ENCODE data around the gene SNX11. TPM values are rescaled to one million over a fixed set of nuclear protein-coding genes. Genes with fewer than 3 reads are reported as not detected.
"Not testable (repeated sequence)": the region's sequence is repeated elsewhere in the genome, so short reads cannot be mapped to it uniquely, and the experiment has no call there.

Gene SNX11, protein sequence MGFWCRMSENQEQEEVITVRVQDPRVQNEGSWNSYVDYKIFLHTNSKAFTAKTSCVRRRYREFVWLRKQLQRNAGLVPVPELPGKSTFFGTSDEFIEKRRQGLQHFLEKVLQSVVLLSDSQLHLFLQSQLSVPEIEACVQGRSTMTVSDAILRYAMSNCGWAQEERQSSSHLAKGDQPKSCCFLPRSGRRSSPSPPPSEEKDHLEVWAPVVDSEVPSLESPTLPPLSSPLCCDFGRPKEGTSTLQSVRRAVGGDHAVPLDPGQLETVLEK
- 10 to 100 TPM; 13.3 to 21.8 (median 14.9) TPM for total RNA-seq

DNA sequence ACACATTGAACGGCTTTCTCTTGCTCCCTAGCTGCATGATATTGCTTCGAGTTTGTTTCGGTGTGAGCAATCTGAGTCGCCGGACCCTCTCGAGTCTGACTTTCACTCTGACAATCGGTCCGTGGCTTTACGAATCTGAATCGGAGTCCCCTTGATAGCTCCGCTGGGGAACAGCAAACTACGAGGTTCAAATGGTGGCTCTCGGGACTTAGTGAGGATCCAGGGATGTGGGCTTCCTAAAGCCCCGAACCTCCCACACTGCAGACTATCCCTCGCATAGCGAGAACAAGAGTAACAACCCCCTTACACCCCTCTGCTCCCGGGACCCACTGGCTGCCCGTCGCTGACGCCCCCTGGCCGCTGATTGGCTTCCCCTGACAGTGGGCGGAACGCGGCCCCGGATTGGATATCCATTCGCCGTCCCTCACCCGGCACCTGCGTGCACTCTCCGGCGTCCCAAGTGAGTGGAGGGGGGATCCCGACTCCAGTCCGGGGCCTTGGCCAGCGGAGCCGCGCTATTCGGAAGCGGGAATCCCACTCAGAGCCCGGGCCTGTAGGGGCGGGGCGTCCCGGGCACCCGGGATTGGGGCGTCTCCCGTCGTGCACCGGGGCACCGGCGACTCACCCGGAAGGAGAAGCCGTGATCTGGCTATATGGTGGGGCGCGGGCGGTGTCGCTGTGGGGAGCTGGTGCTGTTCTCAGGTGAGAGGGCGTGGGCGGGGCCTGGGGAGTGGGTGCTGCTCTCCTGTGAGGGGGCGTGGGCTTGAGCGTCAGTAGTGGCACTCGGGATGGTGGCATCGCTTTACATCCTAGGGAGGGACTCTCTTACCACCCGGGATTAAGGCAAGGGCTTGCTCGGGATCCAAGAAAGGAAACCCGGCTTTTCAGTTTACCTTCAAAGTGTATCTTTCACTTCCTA is at the start of gene SNX11:
TSS of gene SNX11 (plus strand) at position 630 of the 919 bp plus-strand sequence. CDS start 4,278 bp downstream, outside the sequence.
- Histone ChIP-seq H3K4me3 (peak within 1 kb of the TSS; percentile 62 to 89 (median 70)), H3K27ac (peak within 1 kb of the TSS; percentile 84 to 90), H3K4me1 (replicated peaks in 1 of 2) (peaks cover 0 to 13% of the 10 kb centered on the region in 2 donors)
- in situ Hi-C loops (cut with MboI; ENCODE audit: low pct_unique_long_range_greater_than_20kb in 2 of 9, low sequenced_read_pairs in 9 of 9, unreplicated experiment in 9 of 9) = no loop called here
- peak; percentile 96 to 98 (median 97) for ATAC-seq (replicated peaks in 6 of 8)
- WGBS, 10 experiments = 0 to 6% (median 0%) methylated on average over 3 to 11 of the region's 64 CpGs; no CpG with 5 or more reads in 4 of the 10 experiments

DNA sequence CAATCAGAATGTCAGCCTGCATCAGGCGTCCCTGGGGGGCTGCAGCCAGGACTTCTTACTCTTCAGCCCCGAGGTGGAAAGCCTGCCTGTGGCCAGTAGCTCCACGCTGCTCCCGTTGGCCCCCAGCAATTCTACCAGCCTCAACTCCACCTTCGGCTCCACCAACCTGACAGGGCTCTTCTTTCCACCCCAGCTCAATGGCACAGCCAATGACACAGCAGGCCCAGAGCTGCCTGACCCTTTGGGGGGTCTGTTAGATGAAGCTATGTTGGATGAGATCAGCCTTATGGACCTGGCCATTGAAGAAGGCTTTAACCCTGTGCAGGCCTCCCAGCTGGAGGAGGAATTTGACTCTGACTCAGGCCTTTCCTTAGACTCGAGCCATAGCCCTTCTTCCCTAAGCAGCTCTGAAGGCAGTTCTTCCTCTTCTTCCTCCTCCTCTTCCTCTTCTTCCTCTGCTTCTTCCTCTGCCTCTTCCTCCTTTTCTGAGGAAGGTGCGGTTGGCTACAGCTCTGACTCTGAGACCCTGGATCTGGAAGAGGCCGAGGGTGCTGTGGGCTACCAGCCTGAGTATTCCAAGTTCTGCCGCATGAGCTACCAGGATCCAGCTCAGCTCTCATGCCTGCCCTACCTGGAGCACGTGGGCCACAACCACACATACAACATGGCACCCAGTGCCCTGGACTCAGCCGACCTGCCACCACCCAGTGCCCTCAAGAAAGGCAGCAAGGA is 49.0 kb upstream of the SNX11 start:
- no peak overlapping the region for H3K27ac ChIP-seq
- H3K4me3 ChIP-seq = no peak overlapping the region
- no peak for ATAC-seq (replicated peaks in 6 of 8)
- H3K4me1 ChIP-seq (replicated peaks in 1 of 2) = peaks cover 23 to 45% of the 10 kb centered on the region in 2 donors
- in situ Hi-C loops (cut with MboI; ENCODE audit: low pct_unique_long_range_greater_than_20kb in 2 of 9, low sequenced_read_pairs in 9 of 9, unreplicated experiment in 9 of 9) = no loop called here
- WGBS, 10 experiments = 52 to 100% (median 93%) methylated on average over 2 to 8 of the region's 11 CpGs; no CpG with 5 or more reads in 3 of the 10 experiments

DNA sequence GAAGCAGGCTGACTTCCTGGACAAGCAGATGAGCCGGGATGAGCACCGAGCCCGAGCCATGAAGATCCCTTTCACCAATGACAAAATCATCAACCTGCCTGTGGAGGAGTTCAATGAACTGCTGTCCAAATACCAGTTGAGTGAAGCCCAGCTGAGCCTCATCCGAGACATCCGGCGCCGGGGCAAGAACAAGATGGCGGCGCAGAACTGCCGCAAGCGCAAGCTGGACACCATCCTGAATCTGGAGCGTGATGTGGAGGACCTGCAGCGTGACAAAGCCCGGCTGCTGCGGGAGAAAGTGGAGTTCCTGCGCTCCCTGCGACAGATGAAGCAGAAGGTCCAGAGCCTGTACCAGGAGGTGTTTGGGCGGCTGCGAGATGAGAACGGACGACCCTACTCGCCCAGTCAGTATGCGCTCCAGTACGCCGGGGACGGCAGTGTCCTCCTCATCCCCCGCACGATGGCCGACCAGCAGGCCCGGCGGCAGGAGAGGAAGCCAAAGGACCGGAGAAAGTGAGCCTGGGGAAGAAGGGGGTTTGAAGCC is 48.4 kb upstream of the SNX11 start:
- H3K4me3 ChIP-seq = no peak overlapping the region
- no peak for ATAC-seq (replicated peaks in 6 of 8)
- peaks cover 17 to 40% of the 10 kb centered on the region in 2 donors for H3K4me1 ChIP-seq (replicated peaks in 1 of 2)
- 91 to 100% (median 95%) methylated on average over 2 to 22 of the region's 32 CpGs; no CpG with 5 or more reads in 2 of the 10 experiments for WGBS, 10 experiments
- in situ Hi-C loops (cut with MboI; ENCODE audit: low pct_unique_long_range_greater_than_20kb in 2 of 9, low sequenced_read_pairs in 9 of 9, unreplicated experiment in 9 of 9) = no loop called here
- H3K27ac ChIP-seq = no peak overlapping the region

DNA sequence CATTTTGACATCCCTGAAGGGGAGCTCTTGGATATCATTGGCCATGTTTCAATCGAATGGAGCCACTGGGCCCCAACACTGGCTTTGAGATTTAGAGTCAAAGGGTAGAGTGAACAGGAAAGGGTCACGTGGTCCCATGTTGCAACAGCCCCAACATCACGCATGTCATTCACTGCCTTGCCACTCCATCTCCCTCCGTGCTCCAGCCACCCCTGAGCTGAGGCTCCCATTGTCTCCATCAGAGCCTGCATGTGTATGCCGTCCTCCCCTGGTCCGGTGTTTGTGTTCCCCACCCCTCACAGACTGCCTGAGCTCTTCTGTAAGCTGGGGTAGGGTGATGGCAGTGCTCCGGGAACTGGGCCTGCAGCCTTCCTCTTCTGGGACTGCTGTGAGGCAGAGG is 47.3 kb upstream of the SNX11 start:
- Histone ChIP-seq H3K4me1 (replicated peaks in 1 of 2) (peaks cover 17 to 38% of the 10 kb centered on the region in 2 donors), H3K4me3 (no peak overlapping the region), H3K27ac (no peak overlapping the region)
- in situ Hi-C loops (cut with MboI; ENCODE audit: low pct_unique_long_range_greater_than_20kb in 2 of 9, low sequenced_read_pairs in 9 of 9, unreplicated experiment in 9 of 9) = no loop called here
- WGBS, 10 experiments = 62 to 100% (median 98%) methylated on average over 1 to 4 of the region's 7 CpGs; no CpG with 5 or more reads in 4 of the 10 experiments
- peak in 1 of 8 experiments; percentile 12 for ATAC-seq (replicated peaks in 6 of 8)

DNA sequence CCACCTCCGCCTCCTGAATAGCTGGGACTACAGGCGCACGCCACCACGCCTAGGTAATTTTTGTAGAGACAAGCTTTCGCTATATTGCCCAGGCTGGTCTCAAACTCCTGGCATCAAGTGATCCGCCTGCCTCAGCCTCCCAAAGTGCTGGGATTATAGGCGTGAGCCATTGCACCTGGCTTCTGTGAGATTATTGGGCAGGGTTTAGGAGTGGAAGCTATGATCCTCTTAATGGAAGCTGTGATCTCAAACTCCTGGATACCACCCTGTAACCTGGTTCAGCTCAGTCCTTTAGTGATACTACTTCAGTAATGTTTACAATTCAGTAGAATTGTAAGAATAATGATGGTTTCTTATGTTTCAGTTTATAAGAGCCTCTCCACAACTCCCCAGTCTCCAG is 45.3 kb upstream of the SNX11 start:
- no peak for ATAC-seq (replicated peaks in 6 of 8)
- in situ Hi-C loops (cut with MboI; ENCODE audit: low pct_unique_long_range_greater_than_20kb in 2 of 9, low sequenced_read_pairs in 9 of 9, unreplicated experiment in 9 of 9) = no loop called here
- no peak overlapping the region for H3K4me3 ChIP-seq
- peaks cover 2 to 20% of the 10 kb centered on the region in 2 donors for H3K4me1 ChIP-seq (replicated peaks in 1 of 2)
- H3K27ac ChIP-seq = no peak overlapping the region
- 93 to 100% (median 100%) methylated on average over 1 to 3 of the region's 7 CpGs; no CpG with 5 or more reads in 4 of the 10 experiments for WGBS, 10 experiments

DNA sequence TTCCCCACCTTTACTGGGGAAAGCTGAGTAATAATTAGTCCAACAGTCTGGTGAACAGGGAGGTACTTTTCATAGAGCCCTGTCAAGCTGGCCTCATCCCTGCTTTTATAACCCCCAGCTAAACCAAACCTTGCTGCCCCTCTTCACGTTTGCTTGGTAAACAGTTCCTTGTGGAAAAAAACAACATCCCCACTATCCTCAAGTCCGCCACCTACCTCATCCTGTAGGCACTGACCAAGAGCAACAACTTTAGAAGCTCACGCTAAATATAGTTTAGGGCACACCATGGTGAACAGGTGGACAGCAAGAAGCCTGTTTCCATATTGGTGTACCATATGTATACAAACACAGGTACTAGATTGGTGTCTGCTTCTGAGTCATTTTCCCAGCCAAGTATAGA is 42.9 kb upstream of the SNX11 start:
- 50 to 100% (median 89%) methylated on average over 1 to 3 of the region's 3 CpGs; no CpG with 5 or more reads in 3 of the 10 experiments for WGBS, 10 experiments
- no peak overlapping the region for H3K27ac ChIP-seq

DNA sequence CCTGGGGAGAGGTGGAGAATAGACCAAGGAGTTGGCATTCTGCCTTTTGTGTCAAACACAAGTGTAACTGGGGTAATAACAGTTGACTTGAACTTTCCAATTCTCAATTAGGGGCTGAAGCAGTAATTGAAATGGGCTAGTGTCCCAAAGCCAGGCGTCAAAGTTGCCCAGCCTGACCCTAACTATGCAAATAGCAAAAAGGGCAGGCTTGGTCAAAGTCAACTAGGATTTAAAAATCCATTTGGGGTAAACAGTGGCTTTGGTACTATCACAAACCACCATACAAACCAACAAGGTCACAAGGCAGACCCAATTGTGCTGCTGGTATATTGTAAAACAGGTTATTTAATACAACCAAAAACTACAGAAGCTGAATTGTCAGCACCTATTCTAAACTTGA is 41.4 kb upstream of the SNX11 start:
- Histone ChIP-seq H3K27ac (no peak overlapping the region), H3K4me1 (replicated peaks in 1 of 2) (no peaks in the 10 kb centered on the region), H3K4me3 (no peak overlapping the region)
- WGBS, 10 experiments = 40 to 100% (median 75%) methylated on average over 1 of the region's 1 CpG; no CpG with 5 or more reads in 4 of the 10 experiments
- in situ Hi-C loops (cut with MboI; ENCODE audit: low pct_unique_long_range_greater_than_20kb in 2 of 9, low sequenced_read_pairs in 9 of 9, unreplicated experiment in 9 of 9) = no loop called here
- ATAC-seq (replicated peaks in 6 of 8) = no peak

More for the DNA sequence above, 42.9 kb upstream of the SNX11 start:
- in situ Hi-C loops (cut with MboI; ENCODE audit: low pct_unique_long_range_greater_than_20kb in 2 of 9, low sequenced_read_pairs in 9 of 9, unreplicated experiment in 9 of 9) = no loop called here
- ATAC-seq (replicated peaks in 6 of 8) = no peak
- H3K4me1 ChIP-seq (replicated peaks in 1 of 2) = peaks cover 0 to 10% of the 10 kb centered on the region in 2 donors
- no peak overlapping the region for H3K4me3 ChIP-seq

GRCh38 chr17:48066656-48067055 is 40.9 kb upstream of the SNX11 start:
- ATAC-seq (replicated peaks in 6 of 8) = no peak
- no peaks in the 10 kb centered on the region for H3K4me1 ChIP-seq (replicated peaks in 1 of 2)
- no peak overlapping the region for H3K27ac ChIP-seq
- 82 to 100% (median 89%) methylated on average over 1 of the region's 1 CpG; no CpG with 5 or more reads in 3 of the 10 experiments for WGBS, 10 experiments
- in situ Hi-C loops (cut with MboI; ENCODE audit: low pct_unique_long_range_greater_than_20kb in 2 of 9, low sequenced_read_pairs in 9 of 9, unreplicated experiment in 9 of 9) = no loop called here
- no peak overlapping the region for H3K4me3 ChIP-seq

DNA sequence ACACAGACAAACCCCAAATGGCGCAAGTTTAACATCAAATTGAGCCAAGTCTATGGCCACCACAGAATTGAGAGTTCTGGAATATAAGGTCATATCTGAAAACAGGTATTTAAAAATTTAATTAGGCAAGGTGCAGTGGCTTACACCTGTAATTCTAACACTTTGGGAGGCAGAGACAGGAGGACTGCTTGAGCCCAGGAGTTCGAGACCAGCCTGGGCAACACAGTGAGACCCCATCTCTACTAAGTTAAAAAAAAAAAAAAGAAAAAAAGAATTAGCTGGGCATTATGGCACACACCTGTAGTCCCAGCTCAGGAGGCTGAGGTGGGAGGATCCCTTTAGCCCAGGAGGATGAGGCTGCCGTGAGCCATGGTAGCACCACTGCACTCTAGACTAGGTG is 40.3 kb upstream of the SNX11 start:
- in situ Hi-C loops (cut with MboI; ENCODE audit: low pct_unique_long_range_greater_than_20kb in 2 of 9, low sequenced_read_pairs in 9 of 9, unreplicated experiment in 9 of 9) = no loop called here
- 90 to 100% (median 100%) methylated on average over 1 to 3 of the region's 3 CpGs; no CpG with 5 or more reads in 3 of the 10 experiments for WGBS, 10 experiments
- no peak overlapping the region for H3K4me3 ChIP-seq
- H3K27ac ChIP-seq = no peak overlapping the region
- ATAC-seq (replicated peaks in 6 of 8) = no peak
- H3K4me1 ChIP-seq (replicated peaks in 1 of 2) = no peaks in the 10 kb centered on the region

- H3K27ac ChIP-seq; H3K4me3 ChIP-seq; in situ Hi-C loops (cut with MboI; ENCODE audit: low pct_unique_long_range_greater_than_20kb in 2 of 9, low sequenced_read_pairs in 9 of 9, unreplicated experiment in 9 of 9); H3K4me1 ChIP-seq (replicated peaks in 1 of 2): not testable (repeated sequence)
- WGBS, 10 experiments = 50 to 100% (median 100%) methylated on average over 2 of the region's 2 CpGs; no CpG with 5 or more reads in 6 of the 10 experiments
- ATAC-seq (replicated peaks in 6 of 8) = peak in 1 of 8 experiments; percentile 12
Observed at GRCh38 chr17:48067808-48068207, 39.8 kb upstream of the SNX11 start.

DNA sequence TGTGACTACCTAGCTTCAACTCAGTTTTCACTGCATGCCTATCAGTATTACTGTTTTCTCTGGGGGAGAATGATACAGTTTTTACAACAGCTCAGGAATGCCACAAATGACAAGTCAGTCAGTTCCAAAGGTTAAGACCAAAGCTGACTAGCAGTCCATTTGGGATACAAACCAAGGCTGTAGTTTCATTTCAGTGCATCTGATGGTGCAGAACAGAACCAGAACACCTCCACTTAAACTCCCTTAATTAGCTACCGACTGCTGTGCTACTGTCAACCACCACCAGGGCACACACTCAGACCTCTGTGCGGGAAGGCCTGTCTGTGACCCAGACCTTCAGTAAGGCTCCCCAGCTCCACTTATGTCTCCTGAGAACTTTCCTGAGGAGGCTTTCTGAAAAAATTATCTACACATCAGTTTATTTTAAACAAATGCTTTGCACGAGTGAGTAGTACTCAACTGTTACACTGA is 39.0 kb upstream of the SNX11 start:
- WGBS, 10 experiments = 70 to 100% (median 96%) methylated on average over 1 to 3 of the region's 3 CpGs; no CpG with 5 or more reads in 5 of the 10 experiments
- in situ Hi-C loops (cut with MboI; ENCODE audit: low pct_unique_long_range_greater_than_20kb in 2 of 9, low sequenced_read_pairs in 9 of 9, unreplicated experiment in 9 of 9) = no loop called here
- Histone ChIP-seq H3K27ac (no peak overlapping the region), H3K4me3 (no peak overlapping the region), H3K4me1 (replicated peaks in 1 of 2) (no peaks in the 10 kb centered on the region)
- ATAC-seq (replicated peaks in 6 of 8) = peak in 3 of 8 experiments; percentile 31 to 69 (median 32)

DNA sequence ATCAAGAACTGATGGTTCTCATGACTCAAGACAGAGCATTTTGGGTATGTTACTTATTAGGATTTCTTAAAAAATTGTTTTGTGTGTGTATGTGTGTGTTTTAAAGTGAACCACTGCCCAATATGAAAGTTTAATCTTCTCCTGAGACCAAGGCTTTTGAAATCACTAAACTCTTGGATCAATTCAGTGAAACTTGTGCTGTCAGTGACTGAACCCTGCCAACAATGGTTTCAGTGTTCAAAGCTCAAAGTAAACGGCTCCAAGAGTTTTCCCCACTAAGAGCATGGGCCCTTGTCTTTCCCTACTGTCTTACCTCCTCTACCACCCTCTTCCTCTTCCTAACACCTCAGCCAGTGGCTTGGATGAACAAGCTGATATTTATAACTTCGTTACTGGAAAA is 37.4 kb upstream of the SNX11 start:
- Histone ChIP-seq H3K4me3 (no peak overlapping the region), H3K4me1 (replicated peaks in 1 of 2) (peaks cover 0 to 2% of the 10 kb centered on the region in 2 donors), H3K27ac (no peak overlapping the region)
- 50 to 100% (median 80%) methylated on average over 1 of the region's 2 CpGs; no CpG with 5 or more reads in 5 of the 10 experiments for WGBS, 10 experiments
- no peak for ATAC-seq (replicated peaks in 6 of 8)
- in situ Hi-C loops (cut with MboI; ENCODE audit: low pct_unique_long_range_greater_than_20kb in 2 of 9, low sequenced_read_pairs in 9 of 9, unreplicated experiment in 9 of 9) = no loop called here
